ENCODE data around the gene UPK3A. TPM values are rescaled to one million over a fixed set of nuclear protein-coding genes. Genes with fewer than 3 reads are reported as not detected.

The UPK3A gene
- total and polyA plus RNA-seq, 2 of the 13 experiments (the other 11 are each of a cell fraction or from before 2014, with no cell fraction given): 10.5 to 13.8 TPM

Other genes with a start within 250 kb of the UPK3A start
- gene NUP50, start 121.0 kb upstream of the UPK3A start, total RNA-seq (2016; rRNA removed; fragmentation: Illumina TruSeq; extraction: Trizol): 52.4 and 71.0 TPM in 2 replicates
- 14.1 and 14.2 TPM in 2 replicates for gene NUP50, start 121.0 kb upstream of the UPK3A start, polyA plus RNA-seq (2011; rRNA removed)
- 25.5 and 27.0 TPM in 2 replicates for gene KIAA0930, start 44.1 kb upstream of the UPK3A start, total RNA-seq (2016; rRNA removed; fragmentation: Illumina TruSeq; extraction: Trizol)
- 38.2 and 46.3 TPM in 2 replicates for gene KIAA0930, start 44.1 kb upstream of the UPK3A start, polyA plus RNA-seq (2011; rRNA removed)
- 26.4 and 36.7 TPM in 2 replicates for gene FAM118A, start 25.0 kb downstream of the UPK3A start, total RNA-seq (2016; rRNA removed; fragmentation: Illumina TruSeq; extraction: Trizol)
- gene FAM118A, start 25.0 kb downstream of the UPK3A start, polyA plus RNA-seq (2011; rRNA removed): 48.2 TPM in 2 replicates
- not detected in 2 replicates for gene SMC1B, start 128.7 kb downstream of the UPK3A start, total RNA-seq (2016; rRNA removed; fragmentation: Illumina TruSeq; extraction: Trizol)
- not detected in 2 replicates for gene SMC1B, start 128.7 kb downstream of the UPK3A start, polyA plus RNA-seq (2011; rRNA removed)
- gene RIBC2, start 128.7 kb downstream of the UPK3A start, total RNA-seq (2016; rRNA removed; fragmentation: Illumina TruSeq; extraction: Trizol): 0.55 and 0.81 TPM in 2 replicates
- gene RIBC2, start 128.7 kb downstream of the UPK3A start, polyA plus RNA-seq (2011; rRNA removed): not detected in 2 replicates
- gene FBLN1, start 217.9 kb downstream of the UPK3A start, total RNA-seq (2016; rRNA removed; fragmentation: Illumina TruSeq; extraction: Trizol): 21.6 and 37.3 TPM in 2 replicates
- 103 and 108 TPM in 2 replicates for gene FBLN1, start 217.9 kb downstream of the UPK3A start, polyA plus RNA-seq (2011; rRNA removed)